Measurements from ENCODE around the gene ZNF71.
A peak's percentile ranks its signal among the peaks of the same experiment; 100 is the strongest.
"Not testable (repeated sequence)": the region's sequence is repeated elsewhere in the genome, so short reads cannot be mapped to it uniquely, and the experiment has no call there.

The ZNF71 gene

DNA sequence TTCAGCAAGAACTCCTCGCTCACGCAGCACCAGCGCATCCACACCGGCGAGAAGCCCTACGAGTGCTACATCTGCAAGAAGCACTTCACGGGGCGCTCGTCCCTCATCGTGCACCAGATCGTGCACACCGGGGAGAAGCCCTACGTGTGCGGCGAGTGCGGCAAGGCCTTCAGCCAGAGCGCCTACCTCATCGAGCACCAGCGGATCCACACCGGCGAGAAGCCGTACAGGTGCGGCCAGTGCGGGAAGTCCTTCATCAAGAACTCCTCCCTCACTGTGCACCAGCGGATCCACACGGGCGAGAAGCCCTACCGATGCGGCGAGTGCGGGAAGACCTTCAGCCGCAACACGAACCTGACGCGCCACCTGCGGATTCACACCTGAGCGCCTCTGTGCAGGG is 27.3 kb downstream of the ZNF71 start:
- DNase-seq (ENCODE audit: low read depth in 2 of 2), result no peak

DNA sequence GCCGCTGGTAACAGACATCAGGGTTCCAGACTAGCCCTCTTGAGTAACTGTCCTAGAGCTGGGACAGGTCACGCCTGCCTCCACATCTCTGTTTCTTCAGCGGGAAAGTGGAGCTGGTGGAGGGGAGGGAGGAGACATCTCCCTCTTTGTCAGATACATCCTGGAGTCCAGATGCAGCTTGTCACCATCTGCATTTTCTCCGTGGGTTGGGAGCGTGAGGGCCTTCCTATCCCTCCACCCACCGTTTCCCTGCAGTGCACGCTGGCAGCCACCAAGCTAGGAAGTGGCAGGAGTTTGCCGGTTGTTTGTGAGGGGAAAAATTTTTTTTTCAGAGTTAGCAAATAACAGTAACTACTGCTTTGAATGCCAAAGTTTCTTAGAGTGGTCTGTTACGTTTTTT is 27.9 kb downstream of the ZNF71 start:
- no peak for DNase-seq (ENCODE audit: low read depth in 2 of 2)

DNA sequence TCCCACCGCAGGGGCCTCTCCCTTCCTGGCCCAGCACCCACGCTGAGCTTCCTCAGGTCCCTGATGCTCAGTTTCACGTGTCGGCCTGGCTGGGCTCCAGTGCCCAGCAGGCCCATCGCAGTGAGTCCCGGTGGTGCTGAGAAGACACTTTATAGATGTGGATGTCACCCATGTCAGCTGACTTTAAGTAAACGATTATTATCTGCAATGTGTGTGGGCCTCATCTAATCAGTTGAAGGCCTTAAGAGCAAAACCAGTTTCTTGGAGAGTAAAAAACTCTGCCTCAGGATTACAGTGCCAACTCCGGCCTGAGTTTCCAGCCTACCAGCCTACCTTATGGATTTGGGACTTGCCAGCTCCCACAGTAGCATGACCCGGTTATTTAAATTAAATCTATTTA is 30.6 kb downstream of the ZNF71 start:
- no peak for DNase-seq (ENCODE audit: low read depth in 2 of 2)

DNA sequence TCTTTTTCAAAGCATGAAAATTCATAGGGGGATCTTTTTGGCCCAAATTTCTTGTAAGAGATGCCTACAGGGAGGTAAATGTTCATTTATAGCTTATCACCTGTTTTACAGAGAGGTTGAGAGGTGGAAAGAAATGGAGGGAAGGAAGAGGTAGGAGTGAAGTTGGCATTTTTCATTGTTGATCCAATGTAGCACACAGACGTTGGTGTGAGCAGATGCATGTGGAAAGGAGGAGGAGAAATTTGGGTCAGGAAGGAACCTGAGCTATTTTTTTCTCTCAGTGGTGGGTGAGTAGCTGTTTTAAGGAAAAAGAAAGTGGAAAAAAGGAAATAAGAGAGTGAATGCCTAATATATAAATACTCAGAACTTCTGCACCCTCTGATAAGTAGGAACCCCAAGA is 37.9 kb downstream of the ZNF71 start:
- no peak for DNase-seq (ENCODE audit: low read depth in 2 of 2)

GRCh38 chr19:56637976-56638555 is 43.0 kb downstream of the ZNF71 start:
- DNase-seq (ENCODE audit: low read depth in 2 of 2), result no peak

DNA sequence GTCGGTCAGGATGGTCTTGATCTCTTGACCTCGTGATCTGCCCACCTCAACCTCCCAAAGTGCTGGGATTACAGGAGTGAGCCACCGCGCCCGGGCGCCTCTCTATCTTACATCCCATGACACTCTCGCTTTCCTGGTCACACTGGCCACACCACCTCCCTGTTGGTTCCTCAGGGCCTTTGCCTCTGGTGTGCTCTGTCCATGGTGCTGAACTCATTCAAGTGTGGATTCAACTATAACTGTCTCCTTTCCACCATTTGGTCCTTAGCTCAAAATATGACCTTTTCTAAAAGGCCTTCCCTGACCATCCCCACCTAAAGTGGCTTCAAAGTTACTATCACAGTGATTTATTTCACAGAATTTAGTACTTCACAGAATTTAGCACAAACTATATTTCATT is 44.1 kb downstream of the ZNF71 start:
- no peak for DNase-seq (ENCODE audit: low read depth in 2 of 2)

GRCh38 chr19:56642711-56643459 is 47.8 kb downstream of the ZNF71 start, which contains the start of gene SMIM17:
Gene SMIM17 (plus strand): TSS chr19:56643159. CDS start chr19:56645668, 2,509 bp downstream.
- DNase-seq (ENCODE audit: low read depth in 2 of 2), result no peak

- DNase-seq (ENCODE audit: low read depth in 2 of 2), result no peak
These were observed 48.4 kb downstream of the ZNF71 start for GRCh38 chr19:56643460-56643955.

GRCh38 chr19:56654151-56654550 is 59.0 kb downstream of the ZNF71 start:
- DNase-seq (ENCODE audit: low read depth in 2 of 2), result no peak

DNA sequence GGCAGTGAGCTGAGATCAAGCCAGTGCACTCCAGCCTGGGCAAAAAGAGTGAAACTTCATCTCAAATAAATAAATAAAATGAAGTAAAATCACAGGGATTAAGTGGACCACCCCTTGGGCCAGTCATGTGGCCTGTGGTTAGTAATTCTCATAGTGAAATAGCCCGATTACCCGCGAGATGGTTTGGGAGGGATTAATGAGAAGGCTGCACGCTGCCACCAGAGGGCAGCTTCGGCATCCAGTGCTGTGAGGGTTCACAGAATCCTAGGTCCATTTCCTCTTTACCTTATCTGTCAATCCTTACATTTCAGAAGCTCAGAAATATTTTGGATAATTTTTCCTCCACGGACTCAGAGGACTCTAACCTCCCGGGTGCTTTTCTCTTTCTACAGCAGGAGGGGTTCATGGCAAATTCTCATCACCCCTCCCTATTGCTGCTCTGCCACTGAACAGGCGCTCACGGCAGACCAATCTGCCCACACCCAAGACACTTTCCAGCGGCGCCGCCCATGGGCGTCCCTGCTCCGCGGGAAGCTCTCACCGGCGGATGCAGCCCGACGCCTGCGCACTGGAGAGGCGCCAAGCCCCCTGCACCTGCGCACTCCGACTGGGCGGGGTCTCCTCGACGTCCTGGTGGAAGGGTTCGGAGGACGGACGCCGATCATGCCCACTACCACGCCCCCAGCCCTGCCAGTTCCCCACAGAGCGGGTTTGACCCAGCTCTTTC is 65.4 kb downstream of the ZNF71 start:
- DNase-seq (ENCODE audit: low read depth in 2 of 2), result no peak

DNA sequence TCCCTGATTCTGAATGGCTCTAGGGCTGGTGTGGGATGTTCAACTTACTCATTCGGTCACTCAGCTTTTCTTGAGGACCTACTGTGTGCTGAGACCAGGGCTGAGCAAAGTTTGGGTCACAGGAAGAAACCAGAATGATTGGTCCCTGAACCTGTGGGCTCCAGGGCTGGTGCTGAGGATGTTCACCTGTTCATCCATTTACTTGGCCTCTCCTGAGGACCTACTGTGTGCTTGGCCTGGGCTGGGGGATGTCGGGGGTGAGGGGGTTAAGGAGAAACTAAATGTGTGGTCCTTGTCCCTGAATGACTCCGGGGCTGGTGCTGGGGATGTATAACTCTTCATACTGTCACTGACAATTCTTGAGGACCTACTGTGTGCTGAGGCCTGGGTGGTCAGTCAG is 66.1 kb downstream of the ZNF71 start:
- DNase-seq (ENCODE audit: low read depth in 2 of 2), result no peak

GRCh38 chr19:56663931-56664500 is 68.9 kb downstream of the ZNF71 start:
- DNase-seq (ENCODE audit: low read depth in 2 of 2), result no peak

DNA sequence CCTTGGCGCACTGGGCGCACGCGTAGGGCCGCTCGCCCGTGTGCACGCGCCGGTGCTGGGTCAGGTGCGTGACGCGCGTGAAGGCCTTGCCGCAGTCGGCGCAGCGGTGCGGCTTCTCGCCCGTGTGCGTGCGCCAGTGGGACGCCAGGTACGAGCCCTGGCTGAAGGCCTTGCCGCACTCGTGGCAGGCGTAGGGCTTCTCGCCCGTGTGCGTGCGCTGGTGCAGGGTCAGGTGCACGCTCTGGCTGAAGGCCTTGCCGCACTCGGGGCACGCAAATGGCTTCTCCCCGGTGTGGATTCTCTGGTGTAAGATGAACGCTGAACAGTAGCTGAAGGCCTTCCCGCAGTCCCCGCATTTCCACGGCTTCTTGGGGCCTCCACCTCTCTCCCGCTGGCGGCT is 69.4 kb downstream of the ZNF71 start:
- no peak for DNase-seq (ENCODE audit: low read depth in 2 of 2)

DNA sequence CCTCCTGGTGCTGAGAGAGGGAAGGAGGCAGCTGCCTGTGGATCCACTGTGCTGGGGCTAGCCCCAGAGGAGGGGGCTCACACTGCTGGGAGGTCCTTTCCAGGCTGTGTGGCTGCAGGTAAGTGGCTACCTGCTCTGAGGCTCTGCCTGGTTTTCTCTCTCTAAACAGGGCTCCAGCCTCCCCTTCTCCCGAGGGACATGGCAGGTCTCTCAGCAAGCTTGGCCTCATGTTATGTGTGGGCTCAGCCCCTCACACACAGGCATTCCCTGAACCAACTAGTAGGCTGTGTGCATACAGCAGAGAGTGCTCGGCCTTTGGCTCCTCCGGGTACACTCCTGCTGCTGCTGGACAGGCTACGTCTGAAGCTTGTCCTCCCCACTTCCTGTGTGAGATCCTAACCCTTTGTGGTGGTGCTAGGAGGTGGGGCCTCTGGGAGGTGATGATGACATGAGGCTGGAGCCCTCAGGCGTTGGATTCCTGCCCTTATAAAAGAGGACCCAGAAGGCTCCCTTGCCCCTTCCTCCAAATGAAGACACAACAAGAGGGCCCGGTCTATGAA is 72.3 kb downstream of the ZNF71 start:
- DNase-seq (ENCODE audit: low read depth in 2 of 2), result no peak

- no peak for DNase-seq (ENCODE audit: low read depth in 2 of 2)
These were observed 73.6 kb downstream of the ZNF71 start for GRCh38 chr19:56668676-56669075.

DNA sequence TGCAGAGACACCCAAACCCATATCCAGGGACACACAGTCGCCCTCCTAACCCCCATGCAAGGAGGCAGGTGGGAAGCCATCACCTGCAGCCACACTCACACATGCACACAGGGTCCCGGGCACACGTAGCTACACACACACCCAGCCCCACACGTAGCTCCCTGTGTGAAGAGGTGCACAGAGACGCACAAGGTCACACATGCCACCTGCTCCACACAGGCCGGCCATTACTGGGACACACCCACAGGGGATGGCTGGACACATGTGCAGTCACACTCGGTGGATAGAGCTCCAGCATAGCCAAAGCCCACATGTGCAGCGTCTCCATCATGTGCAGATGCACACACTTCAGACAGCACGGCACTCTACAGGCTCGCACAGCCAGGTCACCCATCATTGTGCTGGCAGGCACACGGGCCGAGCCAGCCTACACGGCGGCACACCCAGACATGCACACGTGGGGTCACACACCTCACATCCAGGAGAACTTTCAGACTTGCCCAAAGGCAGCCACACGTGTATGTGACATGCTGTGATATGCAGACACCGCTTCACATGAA is 75.4 kb downstream of the ZNF71 start:
- no peak for DNase-seq (ENCODE audit: low read depth in 2 of 2)

DNA sequence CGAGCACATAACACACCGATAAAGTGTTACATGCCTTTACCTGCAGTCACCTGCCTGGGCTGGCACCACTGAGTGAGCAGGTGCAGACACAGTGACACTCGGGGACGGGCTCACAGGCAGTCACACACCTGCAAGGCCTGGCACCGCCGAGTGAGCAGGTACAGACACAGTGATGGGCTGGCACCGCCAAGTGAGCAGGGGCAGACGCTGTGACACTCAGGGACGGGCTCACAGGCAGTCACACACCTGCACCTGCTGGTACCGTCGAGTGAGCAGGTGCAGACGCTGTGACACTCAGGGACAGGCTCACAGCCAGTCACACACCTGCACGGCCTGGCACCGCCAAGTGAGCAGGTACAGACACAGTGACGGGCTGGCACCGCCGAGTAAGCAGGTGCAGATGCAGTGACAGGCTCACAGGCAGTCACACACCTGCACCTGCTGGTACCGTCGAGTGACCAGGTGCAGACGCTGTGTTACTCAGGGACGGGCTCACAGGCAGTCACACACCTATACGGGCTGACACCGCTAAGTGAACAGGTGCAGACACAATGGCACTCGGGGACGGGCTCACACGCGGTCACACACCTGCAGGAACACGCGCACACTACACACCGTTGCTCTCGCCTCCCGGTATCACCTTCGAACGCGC is 76.0 kb downstream of the ZNF71 start:
- DNase-seq (ENCODE audit: low read depth in 2 of 2), result no peak

DNA sequence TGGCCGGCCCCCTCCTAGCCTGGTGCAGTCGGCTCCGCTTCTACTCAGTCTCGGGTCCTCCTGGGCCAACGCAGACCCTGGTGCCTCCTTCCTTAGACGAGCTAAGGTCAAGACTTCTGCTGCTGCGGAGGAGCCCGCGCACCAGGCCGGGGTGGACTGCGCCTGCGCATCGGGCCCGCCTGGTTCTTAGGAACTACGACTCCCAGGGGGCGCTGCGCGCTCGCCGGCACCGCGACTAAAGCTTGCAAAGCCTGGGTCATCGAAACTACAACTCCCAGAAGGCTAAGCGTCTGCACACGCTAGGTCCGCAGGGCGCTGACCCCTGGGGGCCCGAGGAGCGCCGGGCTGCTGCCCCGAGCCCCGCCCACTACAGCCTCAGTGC is 76.5 kb downstream of the ZNF71 start, which contains the start of gene ZNF835:
Gene ZNF835 (minus strand): TSS at position 145 of the 382 bp plus-strand sequence. CDS start 6,559 bp downstream, outside the sequence.
- peak; percentile 61 to 74 for DNase-seq (ENCODE audit: low read depth in 2 of 2)

DNA sequence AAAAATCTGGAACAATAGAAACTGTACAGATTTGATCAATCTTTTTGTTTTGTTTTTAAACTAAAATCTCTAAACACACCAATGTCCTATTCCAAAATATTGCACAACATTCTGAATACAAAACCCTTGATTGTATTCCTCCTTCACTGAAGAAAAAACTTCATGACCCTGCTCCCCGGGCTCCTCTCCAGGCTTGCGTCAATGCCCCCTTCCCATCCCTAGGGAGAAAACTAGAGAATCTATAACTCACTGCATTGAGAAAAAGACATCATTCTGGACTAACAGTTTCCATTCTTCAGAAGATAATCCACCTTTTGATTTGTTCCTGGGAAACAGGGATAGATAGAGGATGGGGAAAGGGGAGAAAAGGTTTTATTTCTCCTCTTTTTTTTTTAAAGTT is 77.5 kb downstream of the ZNF71 start:
- DNase-seq (ENCODE audit: low read depth in 2 of 2), result not testable (repeated sequence)

Data from stimulated activated CD8-positive, alpha-beta memory T cell treated with anti-CD3 and anti-CD28 coated beads, Interleukin-7, amount 100 ng/mL, for 4 hours (primary cell).